ENCODE measurements around the gene BAIAP2L1.

BAIAP2L1 gene

DNA sequence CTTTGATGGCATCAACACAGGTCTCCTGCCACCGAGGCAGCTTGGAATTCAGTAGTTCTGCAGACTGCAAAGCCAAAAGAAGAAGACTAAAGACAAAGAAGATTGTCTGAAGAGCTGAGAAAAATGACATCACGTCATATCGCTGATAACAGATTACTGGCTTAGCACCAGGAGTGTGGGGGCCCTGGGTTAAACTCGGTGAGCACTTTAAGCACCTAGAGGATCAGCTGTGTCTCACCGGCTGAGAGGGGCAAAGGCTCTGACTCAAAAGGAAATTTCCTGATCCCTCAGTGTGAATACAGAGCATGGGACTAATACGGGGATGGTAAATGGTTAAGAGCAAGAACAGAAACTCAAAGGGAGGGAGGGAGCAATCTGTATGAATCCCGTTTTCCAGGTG, 88.7 kb downstream of the BAIAP2L1 start:
- no CpG with 5 or more reads among the region's 7 CpGs for WGBS, 2 donors (ENCODE audit: extremely low coverage in 2 of 2, insufficient read length in 2 of 2, insufficient replicate concordance in 1 of 2)
- no peak overlapping the region for H3K4ac ChIP-seq (ENCODE audit: low read length)
- no peaks in the 10 kb centered on the region for H3K4me1 ChIP-seq (ENCODE audit: control insufficient read depth in 2 of 2, insufficient read depth in 1 of 2, low read depth in 1 of 2, low read length in 2 of 2)
- no peak overlapping the region for H3K27ac ChIP-seq (replicated peaks; ENCODE audit: low read length)
- H3K36me3 ChIP-seq (replicated peaks in 1 of 2; ENCODE audit: control insufficient read depth in 2 of 2, insufficient read depth in 2 of 2, low read length in 2 of 2): peaks cover 0 to 14% of the 10 kb centered on the region in 2 donors
- no peak overlapping the region for H3K18ac ChIP-seq (ENCODE audit: low read length)
- no peak overlapping the region for H2BK12ac ChIP-seq (ENCODE audit: low read length)
- H4K91ac ChIP-seq (ENCODE audit: low read depth, low read length, poor library complexity): no peak overlapping the region
- no peak overlapping the region for H3K14ac ChIP-seq (ENCODE audit: low read length)
- no peak overlapping the region for H2BK15ac ChIP-seq (ENCODE audit: low read length)
- no peak overlapping the region for H3K4me3 ChIP-seq (ENCODE audit: low read length in 2 of 2)
- DNase-seq (ENCODE audit: low spot score): no peak
- no peak overlapping the region for H2AFZ ChIP-seq (ENCODE audit: low read length)
- H2AK5ac ChIP-seq (ENCODE audit: low read depth, low read length): no peak overlapping the region
- no peak overlapping the region for H3K4me2 ChIP-seq (ENCODE audit: insufficient read depth, low read length, poor library complexity, severe bottlenecking)
- H3K27me3 ChIP-seq (ENCODE audit: control insufficient read depth in 3 of 3, insufficient read depth in 3 of 3, low read depth in 1 of 3, low read length in 3 of 3): no peaks in the 10 kb centered on the region
- H3K79me1 ChIP-seq (ENCODE audit: low read depth, low read length): no peaks in the 10 kb centered on the region
- H4K8ac ChIP-seq (ENCODE audit: low read depth, low read length): no peak overlapping the region
- H2BK5ac ChIP-seq (ENCODE audit: low read length): no peak overlapping the region
- no peak overlapping the region for H2BK120ac ChIP-seq (ENCODE audit: low read depth, low read length)
- H3K23ac ChIP-seq (ENCODE audit: low read depth, low read length, poor library complexity): no peak overlapping the region
- H3K9me3 ChIP-seq (replicated peaks in 1 of 2; ENCODE audit: control insufficient read depth in 2 of 2, insufficient read depth in 1 of 2, low read depth in 1 of 2, low read length in 2 of 2): no peaks in the 10 kb centered on the region
- H3K9ac ChIP-seq (ENCODE audit: low read depth, low read length, poor library complexity): no peak overlapping the region

- Histone ChIP-seq H4K91ac (ENCODE audit: low read depth, low read length, poor library complexity) (no peak overlapping the region), H3K4me1 (ENCODE audit: control insufficient read depth in 2 of 2, insufficient read depth in 1 of 2, low read depth in 1 of 2, low read length in 2 of 2) (no peaks in the 10 kb centered on the region), H3K9ac (ENCODE audit: low read depth, low read length, poor library complexity) (no peak overlapping the region), H3K4me2 (ENCODE audit: insufficient read depth, low read length, poor library complexity, severe bottlenecking) (no peak overlapping the region), H3K14ac (ENCODE audit: low read length) (no peak overlapping the region), H2BK120ac (ENCODE audit: low read depth, low read length) (no peak overlapping the region), H3K27me3 (ENCODE audit: control insufficient read depth in 3 of 3, insufficient read depth in 3 of 3, low read depth in 1 of 3, low read length in 3 of 3) (no peaks in the 10 kb centered on the region), H3K79me1 (ENCODE audit: low read depth, low read length) (peaks cover 3% of the 10 kb centered on the region), H3K9me3 (replicated peaks in 1 of 2; ENCODE audit: control insufficient read depth in 2 of 2, insufficient read depth in 1 of 2, low read depth in 1 of 2, low read length in 2 of 2) (no peaks in the 10 kb centered on the region), H3K23ac (ENCODE audit: low read depth, low read length, poor library complexity) (no peak overlapping the region), H2BK12ac (ENCODE audit: low read length) (no peak overlapping the region), H3K36me3 (replicated peaks in 1 of 2; ENCODE audit: control insufficient read depth in 2 of 2, insufficient read depth in 2 of 2, low read length in 2 of 2) (peaks cover 0 to 22% of the 10 kb centered on the region in 2 donors), H3K4ac (ENCODE audit: low read length) (no peak overlapping the region), H3K4me3 (ENCODE audit: low read length in 2 of 2) (no peak overlapping the region), H2BK15ac (ENCODE audit: low read length) (no peak overlapping the region), H2AK5ac (ENCODE audit: low read depth, low read length) (no peak overlapping the region), H2AFZ (ENCODE audit: low read length) (no peak overlapping the region), H3K27ac (replicated peaks; ENCODE audit: low read length) (no peak overlapping the region), H2BK5ac (ENCODE audit: low read length) (no peak overlapping the region), H3K18ac (ENCODE audit: low read length) (no peak overlapping the region), H4K8ac (ENCODE audit: low read depth, low read length) (no peak overlapping the region)
- no peak for DNase-seq (ENCODE audit: low spot score)
- no CpG with 5 or more reads among the region's 8 CpGs for WGBS, 2 donors (ENCODE audit: extremely low coverage in 2 of 2, insufficient read length in 2 of 2, insufficient replicate concordance in 1 of 2)
Measured at GRCh38 chr7:98309566-98309965, 91.3 kb downstream of the BAIAP2L1 start.

DNA sequence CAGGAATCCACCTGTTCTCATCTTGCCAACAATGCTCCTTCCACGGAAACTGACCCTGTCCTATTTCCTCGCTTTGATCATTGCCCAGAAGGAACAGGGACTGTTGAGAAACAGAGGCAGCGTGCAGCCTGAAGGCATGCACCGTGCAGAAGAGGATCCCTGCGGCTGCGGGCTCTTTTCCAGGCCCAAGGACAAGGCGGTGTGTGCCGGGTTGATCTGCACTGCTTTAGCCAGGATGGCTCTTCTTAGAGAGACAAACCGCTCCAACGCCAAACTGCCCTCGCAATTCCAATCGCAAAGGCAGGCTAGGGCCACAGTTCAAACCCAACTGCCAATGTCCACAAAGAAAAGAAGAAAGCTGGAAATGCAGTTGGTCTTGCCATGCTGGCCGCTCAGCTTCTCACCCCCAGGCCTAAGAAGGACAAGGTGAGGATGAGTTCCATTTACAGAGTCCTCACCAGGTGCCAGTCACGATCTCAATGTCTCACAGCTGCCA, 92.9 kb downstream of the BAIAP2L1 start:
- Histone ChIP-seq H3K9me3 (replicated peaks in 1 of 2; ENCODE audit: control insufficient read depth in 2 of 2, insufficient read depth in 1 of 2, low read depth in 1 of 2, low read length in 2 of 2) (no peaks in the 10 kb centered on the region), H3K36me3 (replicated peaks in 1 of 2; ENCODE audit: control insufficient read depth in 2 of 2, insufficient read depth in 2 of 2, low read length in 2 of 2) (peaks cover 0 to 29% of the 10 kb centered on the region in 2 donors), H3K4me1 (ENCODE audit: control insufficient read depth in 2 of 2, insufficient read depth in 1 of 2, low read depth in 1 of 2, low read length in 2 of 2) (peaks cover 0 to 5% of the 10 kb centered on the region in 2 donors), H2AK5ac (ENCODE audit: low read depth, low read length) (no peak overlapping the region), H3K4ac (ENCODE audit: low read length) (no peak overlapping the region), H3K4me3 (ENCODE audit: low read length in 2 of 2) (no peak overlapping the region), H2BK5ac (ENCODE audit: low read length) (no peak overlapping the region), H2BK15ac (ENCODE audit: low read length) (no peak overlapping the region), H2BK12ac (ENCODE audit: low read length) (no peak overlapping the region), H2AFZ (ENCODE audit: low read length) (no peak overlapping the region), H3K79me1 (ENCODE audit: low read depth, low read length) (peaks cover 3% of the 10 kb centered on the region), H3K18ac (ENCODE audit: low read length) (no peak overlapping the region), H3K27ac (replicated peaks; ENCODE audit: low read length) (no peak overlapping the region), H2BK120ac (ENCODE audit: low read depth, low read length) (no peak overlapping the region), H4K8ac (ENCODE audit: low read depth, low read length) (no peak overlapping the region), H3K4me2 (ENCODE audit: insufficient read depth, low read length, poor library complexity, severe bottlenecking) (no peak overlapping the region), H3K23ac (ENCODE audit: low read depth, low read length, poor library complexity) (peak overlapping the region; percentile 6), H3K27me3 (ENCODE audit: control insufficient read depth in 3 of 3, insufficient read depth in 3 of 3, low read depth in 1 of 3, low read length in 3 of 3) (no peaks in the 10 kb centered on the region), H3K14ac (ENCODE audit: low read length) (no peak overlapping the region), H4K91ac (ENCODE audit: low read depth, low read length, poor library complexity) (no peak overlapping the region), H3K9ac (ENCODE audit: low read depth, low read length, poor library complexity) (no peak overlapping the region)
- DNase-seq (ENCODE audit: low spot score): no peak
- no CpG with 5 or more reads among the region's 14 CpGs for WGBS, 2 donors (ENCODE audit: extremely low coverage in 2 of 2, insufficient read length in 2 of 2, insufficient replicate concordance in 1 of 2)

- peak overlapping the region in 1 of 2 donors; percentile 53 for H3K4me3 ChIP-seq (ENCODE audit: low read length in 2 of 2)
- H3K79me1 ChIP-seq (ENCODE audit: low read depth, low read length): peaks cover 3% of the 10 kb centered on the region
- H2BK15ac ChIP-seq (ENCODE audit: low read length): no peak overlapping the region
- no peak overlapping the region for H3K14ac ChIP-seq (ENCODE audit: low read length)
- H3K27ac ChIP-seq (replicated peaks; ENCODE audit: low read length): no peak overlapping the region
- no peak overlapping the region for H4K8ac ChIP-seq (ENCODE audit: low read depth, low read length)
- peak overlapping the region; percentile 91 for H2BK5ac ChIP-seq (ENCODE audit: low read length)
- peaks cover 0 to 6% of the 10 kb centered on the region in 2 donors for H3K4me1 ChIP-seq (ENCODE audit: control insufficient read depth in 2 of 2, insufficient read depth in 1 of 2, low read depth in 1 of 2, low read length in 2 of 2)
- H3K36me3 ChIP-seq (replicated peaks in 1 of 2; ENCODE audit: control insufficient read depth in 2 of 2, insufficient read depth in 2 of 2, low read length in 2 of 2): peaks cover 0 to 29% of the 10 kb centered on the region in 2 donors
- H2AFZ ChIP-seq (ENCODE audit: low read length): no peak overlapping the region
- no peak overlapping the region for H3K18ac ChIP-seq (ENCODE audit: low read length)
- H3K9me3 ChIP-seq (replicated peaks in 1 of 2; ENCODE audit: control insufficient read depth in 2 of 2, insufficient read depth in 1 of 2, low read depth in 1 of 2, low read length in 2 of 2): no peaks in the 10 kb centered on the region
- no peak overlapping the region for H2BK120ac ChIP-seq (ENCODE audit: low read depth, low read length)
- H3K9ac ChIP-seq (ENCODE audit: low read depth, low read length, poor library complexity): no peak overlapping the region
- H4K91ac ChIP-seq (ENCODE audit: low read depth, low read length, poor library complexity): no peak overlapping the region
- H3K4me2 ChIP-seq (ENCODE audit: insufficient read depth, low read length, poor library complexity, severe bottlenecking): no peak overlapping the region
- H3K4ac ChIP-seq (ENCODE audit: low read length): no peak overlapping the region
- no peak overlapping the region for H2BK12ac ChIP-seq (ENCODE audit: low read length)
- no peaks in the 10 kb centered on the region for H3K27me3 ChIP-seq (ENCODE audit: control insufficient read depth in 3 of 3, insufficient read depth in 3 of 3, low read depth in 1 of 3, low read length in 3 of 3)
- DNase-seq (ENCODE audit: low spot score): no peak
- no peak overlapping the region for H2AK5ac ChIP-seq (ENCODE audit: low read depth, low read length)
- peak overlapping the region; percentile 27 for H3K23ac ChIP-seq (ENCODE audit: low read depth, low read length, poor library complexity)
- WGBS, 2 donors (ENCODE audit: extremely low coverage in 2 of 2, insufficient read length in 2 of 2, insufficient replicate concordance in 1 of 2): no CpG with 5 or more reads among the region's 22 CpGs
Measured at GRCh38 chr7:98305951-98306535, 94.8 kb downstream of the BAIAP2L1 start.
